GM12801 (cell line): ENCODE data around the gene PCYOX1L.

Experiments used
- TF ChIP-seq, protein P1 (sequence below): IDR thresholded peaks from one replicate; pipeline ENCODE4 v1.5.1; 2011; ENCODE audit warnings: control low read depth; ENCODE audit not compliant: insufficient read length; ENCODE audit errors: extremely low read depth

Gene PCYOX1L

DNA sequence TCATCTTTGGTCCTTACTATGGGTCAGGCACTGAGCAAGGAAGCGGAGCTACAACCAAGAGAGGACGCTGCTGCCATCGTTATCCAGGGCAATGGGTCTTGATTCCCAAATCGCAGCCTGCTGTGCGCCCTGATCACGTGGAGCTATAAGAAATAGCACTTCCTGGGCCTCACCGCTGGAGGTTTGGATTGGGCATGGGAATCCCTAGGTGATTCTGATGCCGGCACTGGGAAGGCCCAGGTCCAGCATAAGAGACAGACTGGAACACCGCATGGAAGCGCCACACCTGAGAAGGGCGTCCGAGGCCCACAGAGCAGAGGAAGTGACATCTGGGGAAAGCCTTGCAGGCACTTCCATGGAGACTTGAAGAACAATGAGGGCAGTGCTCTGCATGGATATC lies 18.3 kb downstream of the PCYOX1L start:
- TF ChIP-seq, protein P1, sequence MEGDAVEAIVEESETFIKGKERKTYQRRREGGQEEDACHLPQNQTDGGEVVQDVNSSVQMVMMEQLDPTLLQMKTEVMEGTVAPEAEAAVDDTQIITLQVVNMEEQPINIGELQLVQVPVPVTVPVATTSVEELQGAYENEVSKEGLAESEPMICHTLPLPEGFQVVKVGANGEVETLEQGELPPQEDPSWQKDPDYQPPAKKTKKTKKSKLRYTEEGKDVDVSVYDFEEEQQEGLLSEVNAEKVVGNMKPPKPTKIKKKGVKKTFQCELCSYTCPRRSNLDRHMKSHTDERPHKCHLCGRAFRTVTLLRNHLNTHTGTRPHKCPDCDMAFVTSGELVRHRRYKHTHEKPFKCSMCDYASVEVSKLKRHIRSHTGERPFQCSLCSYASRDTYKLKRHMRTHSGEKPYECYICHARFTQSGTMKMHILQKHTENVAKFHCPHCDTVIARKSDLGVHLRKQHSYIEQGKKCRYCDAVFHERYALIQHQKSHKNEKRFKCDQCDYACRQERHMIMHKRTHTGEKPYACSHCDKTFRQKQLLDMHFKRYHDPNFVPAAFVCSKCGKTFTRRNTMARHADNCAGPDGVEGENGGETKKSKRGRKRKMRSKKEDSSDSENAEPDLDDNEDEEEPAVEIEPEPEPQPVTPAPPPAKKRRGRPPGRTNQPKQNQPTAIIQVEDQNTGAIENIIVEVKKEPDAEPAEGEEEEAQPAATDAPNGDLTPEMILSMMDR, result no peak

DNA sequence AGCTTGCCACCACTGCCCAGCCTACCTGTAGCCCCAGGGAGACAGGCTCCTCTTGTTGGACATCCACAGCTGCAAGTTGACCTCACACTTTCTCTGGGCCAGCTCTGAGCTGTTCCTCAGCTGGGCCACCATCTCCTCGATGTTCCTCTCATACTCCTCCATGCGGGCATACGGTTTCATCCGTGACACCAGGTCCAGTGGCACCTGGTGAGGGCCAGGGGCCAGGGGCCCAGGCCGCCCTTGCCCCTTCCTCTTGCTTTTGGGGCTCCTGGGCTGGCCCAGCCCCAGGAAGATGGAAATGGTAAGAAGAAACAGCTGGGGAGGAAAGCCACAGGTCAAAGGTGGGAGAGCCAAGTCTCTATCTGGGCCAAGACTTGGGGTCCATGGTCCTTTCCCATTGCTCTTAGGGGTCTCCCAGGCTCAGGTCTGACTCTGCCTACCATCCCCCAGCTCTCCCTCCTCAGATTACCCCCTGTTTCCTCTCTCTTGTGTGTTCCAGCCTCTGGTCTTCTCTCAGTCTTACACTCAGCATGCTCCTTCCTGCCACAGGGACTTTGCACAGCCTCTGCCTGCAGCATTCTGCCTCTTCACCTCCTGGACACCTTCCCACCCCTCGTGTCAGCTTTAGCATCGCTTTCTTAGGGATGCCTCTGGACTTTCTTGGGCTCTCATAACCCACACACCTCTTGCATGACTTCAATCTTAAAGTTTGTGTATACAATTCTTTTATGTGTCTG lies 19.0 kb downstream of the PCYOX1L start:
- TF ChIP-seq, protein P1, result no peak

DNA sequence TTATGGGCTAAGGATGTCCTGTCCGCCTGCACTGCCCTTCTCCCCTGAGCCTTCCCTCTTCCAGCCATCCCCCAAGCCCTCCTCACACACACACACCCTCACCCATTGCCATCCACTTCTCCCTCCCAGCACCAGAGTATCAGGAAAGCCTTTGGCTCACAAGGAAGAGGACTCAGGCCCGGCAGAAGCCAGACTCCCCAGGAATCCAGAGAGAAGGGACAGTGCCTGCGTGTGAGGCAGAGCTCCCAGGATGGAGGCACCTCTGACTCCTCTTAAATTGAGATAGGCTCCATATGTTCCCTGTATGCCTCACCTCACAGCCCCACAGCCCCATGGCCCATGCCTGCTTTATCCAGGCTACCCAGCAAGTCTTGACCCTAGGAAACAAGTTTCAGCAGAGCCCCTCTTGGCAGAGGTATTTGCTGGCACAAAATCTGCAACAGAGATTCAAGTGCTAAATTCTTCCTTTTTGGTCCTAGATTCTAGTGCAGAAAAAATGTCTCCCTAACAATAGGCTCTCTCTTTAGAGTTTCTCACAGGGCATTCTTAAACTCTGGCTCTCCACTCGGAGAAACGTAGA lies 20.5 kb downstream of the PCYOX1L start:
- TF ChIP-seq, protein P1, result no peak

DNA sequence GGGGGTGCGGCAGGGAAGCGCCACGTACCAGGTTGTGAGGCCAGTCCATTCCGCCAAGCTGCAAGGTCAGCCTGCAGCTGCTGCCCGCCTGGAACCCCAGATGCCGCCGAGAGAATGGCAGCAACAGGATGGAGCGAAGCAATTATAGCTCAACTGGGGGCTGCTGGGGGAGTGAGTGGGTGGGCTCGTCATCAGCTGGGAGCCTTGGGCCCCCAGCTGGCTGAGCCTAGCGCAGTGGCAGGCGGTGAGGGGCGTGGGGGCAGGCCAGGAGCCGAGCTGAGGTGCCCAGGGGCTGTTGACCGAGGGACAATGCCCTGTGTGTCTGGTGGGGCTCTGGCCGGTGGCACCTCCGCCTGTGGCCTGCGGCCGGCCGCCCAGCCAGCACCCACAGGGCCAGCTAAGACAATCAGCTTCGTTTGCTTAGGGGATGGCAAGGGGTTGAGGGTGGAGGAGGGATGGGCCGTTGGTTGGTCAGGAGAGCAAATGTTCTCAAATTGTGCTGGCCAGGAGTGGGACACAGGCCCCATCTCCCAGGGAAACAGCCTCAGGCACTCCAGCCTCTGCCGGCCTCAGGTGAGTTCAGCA lies 21.4 kb downstream of the PCYOX1L start, which contains the start of gene IL17B:
TSS of gene IL17B (minus strand) at position 116 of the 585 bp plus-strand sequence. CDS start at position 49, 67 bp downstream.
- TF ChIP-seq, protein P1, result no peak

DNA sequence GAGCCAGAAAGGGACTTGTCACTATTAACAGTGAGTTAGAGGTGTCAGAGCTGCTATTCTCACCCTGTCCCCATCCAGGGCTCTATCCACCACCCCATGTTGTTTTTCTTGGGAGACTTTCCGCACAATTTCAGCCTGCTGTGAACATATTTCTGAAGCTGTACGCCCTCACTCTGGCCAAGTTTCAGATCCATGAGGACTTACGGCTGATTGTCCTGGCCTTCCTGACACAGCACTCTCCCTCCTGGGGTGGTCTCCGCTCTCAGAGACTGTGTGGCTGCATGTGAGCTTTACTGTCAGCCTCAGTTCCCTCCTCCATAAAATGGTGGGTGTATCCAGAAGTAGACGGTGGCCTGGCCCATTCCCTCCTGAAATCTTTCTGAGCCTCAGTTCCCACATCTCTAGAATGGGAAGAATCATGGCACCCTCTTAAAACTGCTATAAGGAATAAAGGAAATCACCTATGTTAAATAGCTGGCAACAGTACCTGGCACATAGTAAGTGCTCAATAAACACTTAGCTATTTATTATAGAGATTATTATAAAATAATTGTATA lies 22.1 kb downstream of the PCYOX1L start:
- TF ChIP-seq, protein P1, result no peak

DNA sequence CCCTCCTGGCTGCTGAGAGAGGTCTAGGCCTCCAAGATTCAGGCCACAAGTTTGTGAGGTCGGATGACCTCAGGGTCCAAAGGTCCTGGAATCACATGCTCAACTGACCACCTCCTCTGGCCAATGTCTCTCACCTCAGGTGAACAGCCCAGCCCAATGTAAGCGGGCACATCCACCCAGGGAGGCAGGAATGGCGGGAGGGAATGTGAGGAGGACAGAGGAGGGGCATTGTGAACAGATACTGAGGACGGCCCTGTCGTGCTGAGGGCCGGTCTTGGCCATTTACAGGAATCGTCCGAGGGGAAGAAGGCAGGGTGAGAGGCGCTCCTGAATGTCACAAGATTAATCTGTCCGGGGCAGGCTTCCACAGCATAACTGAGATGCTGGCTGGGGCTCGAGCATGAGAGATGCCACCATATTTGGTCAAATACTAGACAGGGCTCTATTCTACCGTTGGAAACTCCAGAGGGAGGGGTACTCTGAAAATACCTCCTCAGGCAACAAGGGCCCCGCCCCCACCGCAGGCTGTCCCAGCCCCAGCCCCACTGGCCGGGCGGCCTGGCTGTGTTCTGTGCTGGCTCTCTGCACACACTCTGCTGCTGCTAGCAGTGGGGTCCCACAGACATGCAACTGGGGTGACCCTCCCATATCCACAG lies 22.7 kb downstream of the PCYOX1L start:
- TF ChIP-seq, protein P1, result no peak
